GM12873 (cell line): ENCODE data around the gene CCNB2.

Source experiments
- CTCF ChIP-seq: IDR thresholded peaks from 2 replicates; pipeline ENCODE4 v1.5.1; 2012; ENCODE audit warnings: low read depth, mild to moderate bottlenecking, moderate library complexity, low read length, control low read depth; ENCODE audit not compliant: insufficient read depth; ENCODE audit errors: missing control alignments

Gene CCNB2

GRCh38 chr15:59116141-59116540 lies 11.2 kb downstream of the CCNB2 start:
- no peak for TF ChIP-seq CTCF

- TF ChIP-seq CTCF, result no peak
Observed at GRCh38 chr15:59116771-59117170, 11.8 kb downstream of the CCNB2 start.

GRCh38 chr15:59119625-59120024 lies 14.7 kb downstream of the CCNB2 start:
- TF ChIP-seq CTCF, result no peak

GRCh38 chr15:59120937-59121336 lies 16.0 kb downstream of the CCNB2 start:
- TF ChIP-seq CTCF, result no peak

- TF ChIP-seq CTCF, result no peak
Observed at GRCh38 chr15:59124261-59124660, 19.3 kb downstream of the CCNB2 start.

GRCh38 chr15:59131456-59131855 lies 26.5 kb downstream of the CCNB2 start:
- TF ChIP-seq CTCF, result no peak

- TF ChIP-seq CTCF, result no peak
Observed at GRCh38 chr15:59131969-59132562, 27.1 kb downstream of the CCNB2 start.

GRCh38 chr15:59133929-59134427 lies 29.0 kb downstream of the CCNB2 start:
- no peak for TF ChIP-seq CTCF
